ENCODE data around the gene MSANTD7.
"Not testable (repeated sequence)": the region's sequence is repeated elsewhere in the genome, so short reads cannot be mapped to it uniquely, and the experiment has no call there.

Gene MSANTD7

GRCh38 chr10:14859775-14860174, 21.7 kb downstream of the MSANTD7 start:
- Histone ChIP-seq H3K4me3 (ENCODE audit: low read depth, low read length) (no peak overlapping the region), H3K14ac (ENCODE audit: low read length) (no peak overlapping the region), H4K12ac (ENCODE audit: low read depth, low read length) (no peak overlapping the region), H3K18ac (ENCODE audit: low read length) (no peak overlapping the region), H3K4ac (ENCODE audit: low read depth, low read length) (no peak overlapping the region), H2AFZ (ENCODE audit: insufficient read depth, low read length, poor library complexity) (no peak overlapping the region), H4K8ac (ENCODE audit: low read depth, low read length) (no peak overlapping the region), H2BK5ac (ENCODE audit: low read depth, low read length, poor library complexity) (no peak overlapping the region), H3K4me1 (ENCODE audit: control insufficient read depth in 1 of 2, insufficient read depth in 2 of 2, low read length in 2 of 2) (no peaks in the 10 kb centered on the region), H2BK12ac (ENCODE audit: low read length) (no peak overlapping the region), H3K36me3 (ENCODE audit: control insufficient read depth in 1 of 2, insufficient read depth in 2 of 2, low read length in 2 of 2) (peaks cover 11% of the 10 kb centered on the region in 2 experiments), H3K9me3 (ENCODE audit: insufficient read depth, low read depth, low read length) (no peaks in the 10 kb centered on the region), H4K91ac (ENCODE audit: low read depth, low read length) (no peak overlapping the region), H3K9ac (ENCODE audit: low read length) (no peak overlapping the region), H3K27ac (ENCODE audit: low read depth, low read length) (no peak overlapping the region), H3K4me2 (ENCODE audit: low read length) (no peak overlapping the region), H2AK5ac (ENCODE audit: low read length) (no peak overlapping the region), H2BK120ac (ENCODE audit: insufficient read depth, low read length, poor library complexity) (no peak overlapping the region), H3K27me3 (ENCODE audit: insufficient read depth, low read length) (no peaks in the 10 kb centered on the region), H3K79me2 (ENCODE audit: control insufficient read depth, insufficient read depth, low read length, poor library complexity) (no peaks in the 10 kb centered on the region), H3K23ac (ENCODE audit: low read length) (no peak overlapping the region), H3K79me1 (ENCODE audit: low read length) (no peaks in the 10 kb centered on the region)
- DNase-seq = no peak

- no peak overlapping the region for H2BK120ac ChIP-seq (ENCODE audit: insufficient read depth, low read length, poor library complexity)
- no peak overlapping the region for H2AK5ac ChIP-seq (ENCODE audit: low read length)
- no peak for DNase-seq
- WGBS (ENCODE audit: extremely low coverage, insufficient coverage, insufficient read length) = no CpG with 5 or more reads among the region's 1 CpG
- no peaks in the 10 kb centered on the region for H3K4me1 ChIP-seq (ENCODE audit: control insufficient read depth in 1 of 2, insufficient read depth in 2 of 2, low read length in 2 of 2)
- no peak overlapping the region for H3K4me2 ChIP-seq (ENCODE audit: low read length)
- H3K79me1 ChIP-seq (ENCODE audit: low read length) = no peaks in the 10 kb centered on the region
- H3K9me3 ChIP-seq (ENCODE audit: insufficient read depth, low read depth, low read length) = no peaks in the 10 kb centered on the region
- H4K91ac ChIP-seq (ENCODE audit: low read depth, low read length) = no peak overlapping the region
- no peak overlapping the region for H3K18ac ChIP-seq (ENCODE audit: low read length)
- H3K4me3 ChIP-seq (ENCODE audit: low read depth, low read length) = no peak overlapping the region
- no peak overlapping the region for H4K12ac ChIP-seq (ENCODE audit: low read depth, low read length)
- no peaks in the 10 kb centered on the region for H3K79me2 ChIP-seq (ENCODE audit: control insufficient read depth, insufficient read depth, low read length, poor library complexity)
- no peak overlapping the region for H2BK5ac ChIP-seq (ENCODE audit: low read depth, low read length, poor library complexity)
- no peak overlapping the region for H3K23ac ChIP-seq (ENCODE audit: low read length)
- H2BK12ac ChIP-seq (ENCODE audit: low read length) = no peak overlapping the region
- H3K4ac ChIP-seq (ENCODE audit: low read depth, low read length) = no peak overlapping the region
- no peaks in the 10 kb centered on the region for H3K27me3 ChIP-seq (ENCODE audit: insufficient read depth, low read length)
- H2AFZ ChIP-seq (ENCODE audit: insufficient read depth, low read length, poor library complexity) = no peak overlapping the region
- H3K36me3 ChIP-seq (ENCODE audit: control insufficient read depth in 1 of 2, insufficient read depth in 2 of 2, low read length in 2 of 2) = peaks cover 11% of the 10 kb centered on the region in 2 experiments
- H4K8ac ChIP-seq (ENCODE audit: low read depth, low read length) = no peak overlapping the region
- no peak overlapping the region for H3K27ac ChIP-seq (ENCODE audit: low read depth, low read length)
- no peak overlapping the region for H3K9ac ChIP-seq (ENCODE audit: low read length)
- no peak overlapping the region for H3K14ac ChIP-seq (ENCODE audit: low read length)
These were observed 22.7 kb downstream of the MSANTD7 start for GRCh38 chr10:14860791-14861190.

- not testable (repeated sequence) for H3K79me1 ChIP-seq (ENCODE audit: low read length); H2BK5ac ChIP-seq (ENCODE audit: low read depth, low read length, poor library complexity); H3K27me3 ChIP-seq (ENCODE audit: insufficient read depth, low read length); H2AK5ac ChIP-seq (ENCODE audit: low read length); H3K4me1 ChIP-seq (ENCODE audit: control insufficient read depth in 1 of 2, insufficient read depth in 2 of 2, low read length in 2 of 2); H3K79me2 ChIP-seq (ENCODE audit: control insufficient read depth, insufficient read depth, low read length, poor library complexity); H3K23ac ChIP-seq (ENCODE audit: low read length); H3K18ac ChIP-seq (ENCODE audit: low read length); H2BK12ac ChIP-seq (ENCODE audit: low read length); H4K91ac ChIP-seq (ENCODE audit: low read depth, low read length); H2BK120ac ChIP-seq (ENCODE audit: insufficient read depth, low read length, poor library complexity); H2AFZ ChIP-seq (ENCODE audit: insufficient read depth, low read length, poor library complexity); H4K12ac ChIP-seq (ENCODE audit: low read depth, low read length); H3K14ac ChIP-seq (ENCODE audit: low read length); H3K4me2 ChIP-seq (ENCODE audit: low read length); H3K9ac ChIP-seq (ENCODE audit: low read length); DNase-seq; H3K9me3 ChIP-seq (ENCODE audit: insufficient read depth, low read depth, low read length); H3K4ac ChIP-seq (ENCODE audit: low read depth, low read length); H4K8ac ChIP-seq (ENCODE audit: low read depth, low read length); H3K27ac ChIP-seq (ENCODE audit: low read depth, low read length); H3K36me3 ChIP-seq (ENCODE audit: control insufficient read depth in 1 of 2, insufficient read depth in 2 of 2, low read length in 2 of 2); H3K4me3 ChIP-seq (ENCODE audit: low read depth, low read length)
- WGBS (ENCODE audit: extremely low coverage, insufficient coverage, insufficient read length) = no CpG with 5 or more reads among the region's 6 CpGs
These were observed 26.4 kb downstream of the MSANTD7 start for GRCh38 chr10:14864466-14864865.

- not testable (repeated sequence) for H3K23ac ChIP-seq (ENCODE audit: low read length); H3K4me2 ChIP-seq (ENCODE audit: low read length); DNase-seq; H3K79me1 ChIP-seq (ENCODE audit: low read length); H4K12ac ChIP-seq (ENCODE audit: low read depth, low read length); H3K9ac ChIP-seq (ENCODE audit: low read length); H3K27ac ChIP-seq (ENCODE audit: low read depth, low read length); H3K9me3 ChIP-seq (ENCODE audit: insufficient read depth, low read depth, low read length); H2BK12ac ChIP-seq (ENCODE audit: low read length); H3K4me1 ChIP-seq (ENCODE audit: control insufficient read depth in 1 of 2, insufficient read depth in 2 of 2, low read length in 2 of 2); H3K4me3 ChIP-seq (ENCODE audit: low read depth, low read length); H3K79me2 ChIP-seq (ENCODE audit: control insufficient read depth, insufficient read depth, low read length, poor library complexity); H3K4ac ChIP-seq (ENCODE audit: low read depth, low read length); H2AK5ac ChIP-seq (ENCODE audit: low read length); H3K14ac ChIP-seq (ENCODE audit: low read length); H4K91ac ChIP-seq (ENCODE audit: low read depth, low read length); H4K8ac ChIP-seq (ENCODE audit: low read depth, low read length); H2BK120ac ChIP-seq (ENCODE audit: insufficient read depth, low read length, poor library complexity); H3K18ac ChIP-seq (ENCODE audit: low read length); H2AFZ ChIP-seq (ENCODE audit: insufficient read depth, low read length, poor library complexity); H3K27me3 ChIP-seq (ENCODE audit: insufficient read depth, low read length); H2BK5ac ChIP-seq (ENCODE audit: low read depth, low read length, poor library complexity)
- WGBS (ENCODE audit: extremely low coverage, insufficient coverage, insufficient read length) = no CpG with 5 or more reads among the region's 3 CpGs
- H3K36me3 ChIP-seq (ENCODE audit: control insufficient read depth in 1 of 2, insufficient read depth in 2 of 2, low read length in 2 of 2) = peaks cover 8 to 11% of the 10 kb centered on the region in 2 experiments
These were observed 26.8 kb downstream of the MSANTD7 start for GRCh38 chr10:14864871-14865270.

Measured in trophoblast cell (in vitro differentiated cells and primary cell).